OCI-LY3 (cell line): ENCODE results near the gene AZU1.

Experiments used
- CTCF ChIP-seq: fragments of 200-600, 300-600 bp; sonication (generic); IDR thresholded peaks from 2 replicates; pipeline ENCODE4 v1.5.1; 2014; ENCODE audit warnings: antibody characterized with exemption, low read length, low read depth
- EZH2phosphoT487 ChIP-seq: fragments of 200-600 bp; shearing (Covaris generic); IDR thresholded peaks from 2 replicates; pipeline ENCODE4 v1.6.1; 2018; ENCODE audit warnings: antibody characterized with exemption, mixed run types, low read depth

GRCh38 chr19:788983-789700 is 38.5 kb upstream of the AZU1 start:
- TF ChIP-seq CTCF = no peak
- TF ChIP-seq EZH2phosphoT487 = no peak
